Thoracic aorta (tissue), 2 donors: Measurements from ENCODE around the gene KIAA0930. TPM values are rescaled to one million over a fixed set of nuclear protein-coding genes. Genes with fewer than 3 reads are reported as not detected.

Experiments used
- ATAC-seq: fragments of 150-250 bp; one replicate; pipeline ENCODE4 v1.8.0; 2017; ENCODE audit warnings: low read depth; ENCODE audit not compliant: insufficient number of reproducible peaks, low FRiP score
- DNase-seq: peaks from one replicate; pipeline ENCODE4 v3.0.0-alpha.2; 2020; ENCODE audit warnings: low spot score
- H3K27ac ChIP-seq, 2 donors: fragments of 200-600 bp; sonication (generic); 1 replicate in 1 of 2; 2 replicates in 1 of 2; pipeline ENCODE4 v1.5.1; 2016; ENCODE audit warnings: mild to moderate bottlenecking in 2 of 2, moderate library complexity in 2 of 2
- H3K27me3 ChIP-seq: fragments of 200-600 bp; sonication (generic); replicated peaks from 2 replicates; pipeline ENCODE4 v1.6.0; 2016; ENCODE audit warnings: mild to moderate bottlenecking; ENCODE audit not compliant: insufficient read depth
- H3K36me3 ChIP-seq: fragments of 200-600 bp; sonication (generic); one replicate; pipeline ENCODE4 v1.5.1; 2016
- H3K4me1 ChIP-seq, 2 donors: fragments of 200-600 bp; sonication (generic); 1 replicate in 1 of 2; 2 replicates in 1 of 2; pipeline versions ENCODE4 v1.5.1 to v1.6.0; 2016; ENCODE audit warnings: low read depth in 2 of 2, mild to moderate bottlenecking in 1 of 2; ENCODE audit not compliant: control insufficient read depth in 1 of 2
- H3K4me3 ChIP-seq: fragments of 200-600 bp; sonication (generic); 2 replicates; pipeline ENCODE4 v1.5.1; 2016; ENCODE audit warnings: mild to moderate bottlenecking
- H3K9me3 ChIP-seq: fragments of 200-600 bp; sonication (generic); 2 replicates; pipeline ENCODE4 v1.5.1; 2016
- total RNA-seq, 2 donors: library from RNA; depleted of rRNA; stranded (reverse); fragments of >200 nt; gene quantifications; one replicate each; pipeline versions ENCODE4 v1.1.0 to v1.2.3, GENCODE V29; 2016
- TF ChIP-seq, protein P1 (sequence below): fragments of 200-600 bp; sonication (generic); IDR thresholded peaks from one replicate; pipeline ENCODE4 v1.5.1; 2019; ENCODE audit warnings: antibody characterized with exemption

KIAA0930 gene
- total RNA-seq, 2 donors from 2014 or later = 76.9 to 99.1 TPM

GRCh38 chr22:45185718-45186514 lies 54.8 kb downstream of the KIAA0930 start:
- Histone ChIP-seq H3K36me3 (peaks cover 33% of the 10 kb centered on the region), H3K4me1 (no peaks in the 10 kb centered on the region), H3K4me3 (no peak overlapping the region), H3K27me3 (no peaks in the 10 kb centered on the region), H3K9me3 (no peaks in the 10 kb centered on the region), H3K27ac (no peak overlapping the region)
- ATAC-seq (no peak), DNase-seq (no peak)
- TF ChIP-seq, protein P1, sequence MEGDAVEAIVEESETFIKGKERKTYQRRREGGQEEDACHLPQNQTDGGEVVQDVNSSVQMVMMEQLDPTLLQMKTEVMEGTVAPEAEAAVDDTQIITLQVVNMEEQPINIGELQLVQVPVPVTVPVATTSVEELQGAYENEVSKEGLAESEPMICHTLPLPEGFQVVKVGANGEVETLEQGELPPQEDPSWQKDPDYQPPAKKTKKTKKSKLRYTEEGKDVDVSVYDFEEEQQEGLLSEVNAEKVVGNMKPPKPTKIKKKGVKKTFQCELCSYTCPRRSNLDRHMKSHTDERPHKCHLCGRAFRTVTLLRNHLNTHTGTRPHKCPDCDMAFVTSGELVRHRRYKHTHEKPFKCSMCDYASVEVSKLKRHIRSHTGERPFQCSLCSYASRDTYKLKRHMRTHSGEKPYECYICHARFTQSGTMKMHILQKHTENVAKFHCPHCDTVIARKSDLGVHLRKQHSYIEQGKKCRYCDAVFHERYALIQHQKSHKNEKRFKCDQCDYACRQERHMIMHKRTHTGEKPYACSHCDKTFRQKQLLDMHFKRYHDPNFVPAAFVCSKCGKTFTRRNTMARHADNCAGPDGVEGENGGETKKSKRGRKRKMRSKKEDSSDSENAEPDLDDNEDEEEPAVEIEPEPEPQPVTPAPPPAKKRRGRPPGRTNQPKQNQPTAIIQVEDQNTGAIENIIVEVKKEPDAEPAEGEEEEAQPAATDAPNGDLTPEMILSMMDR = no peak

- no peak overlapping the region for H3K4me3 ChIP-seq
- DNase-seq = no peak
- no peak for ATAC-seq
- TF ChIP-seq, protein P1 = no peak
- no peaks in the 10 kb centered on the region for H3K9me3 ChIP-seq
- no peaks in the 10 kb centered on the region for H3K27me3 ChIP-seq
- no peak overlapping the region for H3K27ac ChIP-seq
- peaks cover 32% of the 10 kb centered on the region for H3K36me3 ChIP-seq
- H3K4me1 ChIP-seq = no peaks in the 10 kb centered on the region
Measured at GRCh38 chr22:45183974-45184373, 56.7 kb downstream of the KIAA0930 start.

GRCh38 chr22:45181766-45182165 lies 58.9 kb downstream of the KIAA0930 start:
- TF ChIP-seq, protein P1 = no peak
- no peak for ATAC-seq

DNA sequence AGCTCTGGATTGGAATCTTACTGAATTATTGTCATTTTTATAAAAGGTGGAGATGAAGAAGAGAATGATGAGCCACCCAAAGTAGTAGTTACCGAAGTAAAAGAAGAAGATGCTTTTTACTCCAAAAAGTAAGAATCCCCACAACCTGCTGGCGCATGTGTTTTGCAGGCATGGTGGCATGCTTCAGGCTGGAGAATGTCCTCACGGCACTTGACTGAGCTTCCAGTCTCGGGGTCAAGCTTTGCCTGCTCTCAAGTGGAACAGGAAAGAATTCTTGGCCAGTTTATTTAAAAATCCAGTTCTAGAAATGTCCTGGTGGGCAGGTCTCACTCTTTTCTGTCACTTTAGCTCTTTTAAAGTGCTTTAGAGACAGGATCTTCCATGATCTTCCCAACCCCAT lies 59.5 kb downstream of the KIAA0930 start:
- TF ChIP-seq, protein P1 = no peak
- Histone ChIP-seq H3K36me3 (peaks cover 29% of the 10 kb centered on the region), H3K27ac (no peak overlapping the region), H3K9me3 (no peaks in the 10 kb centered on the region), H3K4me3 (no peak overlapping the region), H3K4me1 (no peaks in the 10 kb centered on the region), H3K27me3 (no peaks in the 10 kb centered on the region)
- ATAC-seq = no peak
- no peak for DNase-seq

More at GRCh38 chr22:45181766-45182165, 58.9 kb downstream of the KIAA0930 start:
- no peaks in the 10 kb centered on the region for H3K27me3 ChIP-seq
- H3K36me3 ChIP-seq = peaks cover 25% of the 10 kb centered on the region
- H3K9me3 ChIP-seq = no peaks in the 10 kb centered on the region
- no peak for DNase-seq
- no peak overlapping the region for H3K27ac ChIP-seq
- no peak overlapping the region for H3K4me3 ChIP-seq
- H3K4me1 ChIP-seq = no peaks in the 10 kb centered on the region

DNA sequence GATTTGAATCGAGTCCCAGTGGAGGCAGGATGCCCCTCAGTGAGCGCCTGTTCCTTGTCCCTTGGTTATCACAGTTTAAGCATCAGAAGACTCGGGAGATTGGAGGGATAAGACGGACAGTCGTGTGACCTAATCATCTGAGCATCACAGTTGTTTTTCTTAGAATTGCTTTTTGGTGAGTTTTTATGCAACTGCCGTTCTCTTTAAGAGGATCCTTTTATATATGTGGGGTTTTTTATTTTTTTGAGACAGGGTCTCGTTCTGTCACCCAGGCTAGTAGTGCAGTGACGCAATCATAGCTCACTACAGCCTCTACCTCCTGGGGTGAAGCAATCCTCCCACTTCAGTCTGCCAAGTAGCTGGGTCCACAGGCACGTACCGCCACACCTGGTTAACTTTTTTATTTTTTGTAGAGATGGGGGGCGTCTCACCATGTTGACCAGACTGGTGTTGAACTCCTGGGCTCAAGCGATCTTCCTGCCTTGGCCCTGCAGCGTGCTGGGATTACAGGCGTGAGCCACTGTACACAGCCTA lies 60.5 kb downstream of the KIAA0930 start:
- Histone ChIP-seq H3K9me3 (no peaks in the 10 kb centered on the region), H3K36me3 (peaks cover 34% of the 10 kb centered on the region), H3K4me1 (no peaks in the 10 kb centered on the region), H3K27me3 (no peaks in the 10 kb centered on the region), H3K27ac (no peak overlapping the region), H3K4me3 (no peak overlapping the region)
- ATAC-seq = no peak
- no peak for DNase-seq
- TF ChIP-seq, protein P1 = no peak
